Sciatic nerve (tissue), 2 donors: Measurements from ENCODE around the gene LGALS12. TPM values are rescaled to one million over a fixed set of nuclear protein-coding genes. Genes with fewer than 3 reads are reported as not detected.
"Not testable (repeated sequence)": the region's sequence is repeated elsewhere in the genome, so short reads cannot be mapped to it uniquely, and the experiment has no call there.

Experiments
- ATAC-seq: fragments of 200-7000 bp; cut with Tn5 transposase; one replicate; pipeline ENCODE4 v1.9.1; 2020; ENCODE audit warnings: mild to moderate bottlenecking, moderate library complexity
- DNase-seq: peaks from one replicate; pipeline ENCODE4 v3.0.0-alpha.2; 2020; ENCODE audit warnings: low spot score
- intact Hi-C: fragments of 100-400 bp; cut with DNase I; formaldehyde crosslinking; loops from one replicate; pipeline ENCODE4 v1.14.2; 2022
- total RNA-seq: library from RNA; stranded (reverse); fragmentation: NEBNext Ultra II Directional; extraction: Animal tissue kit (Norgen Biotek cat#: 25700); gene quantifications from one replicate; pipeline ENCODE4 v1.2.1, GENCODE V29; 2021
- donor health status: DM: no; HTN: no; CAD: no.
- donor health status: DM: no; HTN: no; CAD: no.

The LGALS12 gene
- total RNA-seq, 1 donor from 2014 or later, result 9.2 TPM

DNA sequence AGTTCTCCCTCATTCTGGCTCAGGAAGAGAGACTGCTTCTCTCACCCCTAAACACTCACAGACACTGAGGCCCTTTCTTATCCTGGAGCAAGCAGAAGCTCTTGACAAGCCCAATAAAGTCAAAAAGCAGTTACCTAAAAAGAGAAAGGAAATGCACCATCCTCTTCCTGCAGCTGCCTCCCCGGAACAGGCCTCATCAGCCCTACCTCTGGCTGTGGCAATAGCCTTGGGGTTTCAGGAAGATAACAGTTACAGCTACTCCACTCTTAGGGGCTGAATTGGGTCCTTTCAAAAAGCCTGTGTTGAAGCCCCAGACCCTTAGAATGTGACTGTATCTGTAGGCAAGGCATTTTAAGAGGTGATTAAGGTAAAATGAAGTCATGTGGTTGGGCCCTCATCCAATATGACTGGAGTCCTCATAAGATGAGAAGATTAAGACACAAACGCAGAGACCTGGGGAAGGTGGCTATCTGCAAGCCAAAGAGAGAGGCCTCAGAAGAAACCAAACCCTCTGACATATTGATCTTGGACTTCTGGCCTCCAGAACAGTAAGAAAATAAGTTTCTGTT, 3.5 kb upstream of the LGALS12 start:
- intact Hi-C loops, result no loop called here
- DNase-seq (no peak), ATAC-seq (no peak)

DNA sequence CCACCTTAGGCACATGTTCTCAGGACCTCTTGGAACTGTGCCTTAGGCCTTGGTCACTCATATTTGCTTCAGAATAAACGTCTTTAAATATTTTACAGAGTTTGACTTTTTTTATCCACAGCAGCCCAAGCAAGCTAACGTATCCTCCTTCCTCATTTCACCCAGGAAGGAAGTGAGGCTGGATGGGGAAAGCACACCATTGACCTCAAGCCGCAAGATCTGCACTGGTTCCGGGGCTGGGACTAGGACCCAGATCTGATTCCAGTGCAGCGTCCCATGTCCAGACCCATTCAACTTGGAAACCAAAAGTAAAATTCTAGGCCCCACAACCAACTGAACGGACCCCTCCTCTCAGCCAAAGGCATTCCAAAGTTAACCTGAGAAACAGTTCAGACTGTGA, 2.4 kb upstream of the LGALS12 start:
- intact Hi-C loops, result no loop called here
- DNase-seq (no peak), ATAC-seq (no peak)

DNA sequence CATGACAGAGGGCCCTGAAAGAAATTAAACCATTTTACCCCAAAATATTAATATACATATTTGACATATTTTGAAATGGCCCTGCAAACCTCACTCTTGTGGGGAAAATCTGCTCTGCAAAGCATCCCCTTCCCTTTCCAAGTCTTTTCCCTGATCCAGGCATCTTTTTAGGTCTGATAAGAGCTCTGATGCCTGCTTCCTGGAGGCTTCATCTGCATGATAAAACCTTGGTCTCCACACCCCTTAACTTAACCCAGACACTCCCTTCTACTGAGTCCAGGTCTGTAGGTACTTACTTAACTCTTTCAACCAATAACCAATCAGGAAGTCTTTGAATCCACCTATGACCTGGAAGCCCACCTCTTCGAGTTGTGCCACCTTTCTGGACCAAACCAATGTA, 1.8 kb upstream of the LGALS12 start:
- ATAC-seq (no peak), DNase-seq (no peak)
- intact Hi-C loops, result no loop called here

DNA sequence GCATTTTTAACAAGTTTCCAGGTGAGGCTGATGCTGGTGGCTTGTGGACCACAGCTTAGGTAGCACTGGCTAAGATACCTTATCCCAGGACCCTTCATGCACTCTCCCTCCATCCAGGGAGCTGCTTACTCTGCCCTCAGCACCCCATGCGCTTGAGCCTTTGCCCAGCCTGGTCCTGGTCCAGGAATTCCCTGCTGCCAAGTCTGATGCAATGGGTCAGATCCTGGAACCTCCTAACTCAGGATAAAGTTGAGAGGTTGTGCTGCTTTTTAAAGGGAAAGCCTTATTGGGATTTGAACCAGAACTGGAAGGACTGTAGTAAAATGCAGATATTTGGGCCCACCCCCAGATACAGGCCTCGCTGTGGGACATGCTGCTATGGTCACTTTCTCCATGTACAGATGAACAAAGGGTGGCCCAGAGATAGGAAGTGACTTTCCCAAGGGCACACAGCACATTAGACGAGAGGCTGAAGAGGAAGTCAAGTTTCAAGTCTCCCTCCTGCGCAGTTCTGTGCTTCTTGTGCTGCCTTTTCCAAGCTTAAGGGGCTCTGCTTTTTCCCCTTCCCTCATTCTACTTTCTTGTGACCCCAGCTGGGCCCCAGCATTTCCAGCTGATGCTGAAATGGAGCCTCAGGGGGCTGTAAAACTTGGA, 824 bp upstream of the LGALS12 start:
- ATAC-seq, result peak; percentile 64

DNA sequence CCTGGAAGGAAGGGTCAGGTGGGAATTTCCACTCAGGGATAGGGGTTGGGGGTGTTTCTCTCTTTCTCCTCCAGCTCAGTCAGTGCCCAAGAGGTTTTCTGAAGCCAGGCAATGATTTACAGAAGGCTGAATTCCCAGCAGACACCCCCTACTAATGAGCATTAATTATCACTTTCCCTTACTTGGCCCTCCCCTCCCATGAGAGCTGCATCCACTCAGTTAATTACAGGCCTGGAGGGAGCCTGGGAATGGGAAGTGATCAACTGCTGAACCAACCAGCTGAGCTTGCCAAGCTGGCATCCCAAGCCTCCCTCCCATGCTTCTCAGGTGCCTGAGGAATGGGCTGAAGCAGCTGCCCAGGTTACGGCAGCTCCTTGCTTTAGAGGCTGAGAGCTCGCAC, 992 bp downstream of the LGALS12 start:
- intact Hi-C loops, result no loop called here
- ATAC-seq (no peak), DNase-seq (no peak)

More for the DNA sequence above, 824 bp upstream of the LGALS12 start:
- intact Hi-C loops, result no loop called here
- DNase-seq, result no peak

DNA sequence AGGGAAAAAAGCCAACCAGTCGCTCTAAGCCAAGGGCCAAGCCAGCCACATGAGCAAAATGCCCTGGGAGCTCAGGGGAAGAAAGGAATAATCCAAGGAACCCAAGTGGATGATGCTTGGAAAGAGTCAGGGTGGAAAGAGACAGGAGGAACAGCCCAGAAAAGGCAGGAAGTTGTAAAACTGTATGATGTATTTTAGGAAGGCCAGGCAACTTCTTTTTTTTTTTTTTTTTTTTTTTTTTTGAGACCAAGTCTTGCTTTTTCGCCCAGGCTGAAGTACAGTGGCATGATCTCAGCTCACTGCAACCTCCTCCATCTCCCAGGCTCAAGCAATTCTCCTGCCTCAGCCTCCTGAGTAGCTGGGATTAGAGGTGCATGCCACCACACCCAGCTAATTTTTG, 1.6 kb downstream of the LGALS12 start:
- DNase-seq (no peak), ATAC-seq (no peak)
- intact Hi-C loops, result no loop called here

DNA sequence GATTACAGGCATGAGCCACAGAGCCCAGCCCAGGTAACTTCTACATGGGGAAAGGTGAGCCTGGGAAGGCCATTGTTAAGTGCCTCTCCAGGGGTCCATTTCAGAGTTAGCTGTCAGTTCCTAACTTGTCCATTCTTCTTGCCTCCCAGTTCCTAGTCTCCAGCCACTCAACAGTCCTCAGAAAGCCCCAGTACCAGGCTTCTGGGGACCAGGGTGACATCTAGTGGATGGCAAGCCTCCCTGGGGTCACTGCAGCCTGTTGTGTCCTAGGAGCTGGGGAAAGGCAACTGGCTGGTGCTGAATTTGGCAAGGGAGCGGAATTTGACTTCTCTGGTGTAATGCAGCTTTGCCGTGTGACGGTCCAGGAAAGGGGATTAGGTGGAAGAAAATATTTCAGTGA, 2.1 kb downstream of the LGALS12 start:
- DNase-seq (no peak), ATAC-seq (peak; percentile 54)

DNA sequence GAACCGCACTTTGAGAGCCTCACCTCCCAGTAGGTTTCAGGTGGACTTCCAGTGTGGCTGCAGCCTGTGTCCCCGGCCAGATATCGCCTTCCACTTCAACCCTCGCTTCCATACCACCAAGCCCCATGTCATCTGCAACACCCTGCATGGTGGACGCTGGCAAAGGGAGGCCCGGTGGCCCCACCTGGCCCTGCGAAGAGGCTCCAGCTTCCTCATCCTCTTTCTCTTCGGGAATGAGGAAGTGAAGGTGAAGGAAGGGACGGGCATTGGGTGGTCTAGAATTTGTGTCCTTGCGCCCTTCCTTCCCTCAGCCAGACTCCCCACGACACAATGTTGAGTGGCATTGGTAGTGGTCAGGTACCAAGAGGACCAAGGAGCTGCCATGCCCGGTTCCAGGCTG, 2.9 kb downstream of the LGALS12 start:
- intact Hi-C loops, result no loop called here
- DNase-seq, result no peak
- no peak for ATAC-seq

More for the DNA sequence above, 2.1 kb downstream of the LGALS12 start:
- intact Hi-C loops, result no loop called here

DNA sequence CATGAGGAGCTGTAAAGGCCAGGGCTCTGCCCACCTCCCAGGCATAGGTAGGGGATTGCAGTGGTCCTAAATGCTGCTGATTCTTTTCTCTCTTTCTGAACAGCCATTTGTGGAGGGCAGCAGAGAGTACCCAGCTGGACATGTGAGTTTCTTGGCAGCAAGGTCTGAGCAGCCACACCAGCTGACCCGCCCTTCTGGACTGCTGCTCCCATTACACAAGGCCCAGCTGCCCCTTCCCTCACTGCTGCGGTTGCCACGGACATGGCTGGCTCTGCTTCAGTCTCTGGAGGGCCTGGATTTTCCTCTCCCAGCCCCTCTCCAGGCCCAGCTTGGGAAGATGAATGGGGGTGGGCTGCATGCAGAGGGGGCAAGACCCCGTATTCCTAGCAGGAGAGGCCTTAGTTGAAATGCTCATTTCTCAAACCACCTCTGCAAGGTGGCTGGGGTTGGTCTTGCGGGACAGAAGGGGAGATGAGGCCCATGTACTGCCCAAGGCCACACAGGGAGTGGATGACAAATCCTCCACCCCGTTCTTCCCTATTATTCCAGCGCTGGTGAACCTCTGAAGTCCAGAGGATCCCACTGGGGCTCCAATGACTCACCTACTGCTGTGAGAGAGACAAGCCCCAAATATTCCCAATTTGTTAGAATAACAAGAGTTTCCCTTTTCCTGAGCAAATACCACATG, 4.6 kb downstream of the LGALS12 start:
- ATAC-seq (peak; percentile 89), DNase-seq (no peak)
- intact Hi-C loops, result no loop called here

DNA sequence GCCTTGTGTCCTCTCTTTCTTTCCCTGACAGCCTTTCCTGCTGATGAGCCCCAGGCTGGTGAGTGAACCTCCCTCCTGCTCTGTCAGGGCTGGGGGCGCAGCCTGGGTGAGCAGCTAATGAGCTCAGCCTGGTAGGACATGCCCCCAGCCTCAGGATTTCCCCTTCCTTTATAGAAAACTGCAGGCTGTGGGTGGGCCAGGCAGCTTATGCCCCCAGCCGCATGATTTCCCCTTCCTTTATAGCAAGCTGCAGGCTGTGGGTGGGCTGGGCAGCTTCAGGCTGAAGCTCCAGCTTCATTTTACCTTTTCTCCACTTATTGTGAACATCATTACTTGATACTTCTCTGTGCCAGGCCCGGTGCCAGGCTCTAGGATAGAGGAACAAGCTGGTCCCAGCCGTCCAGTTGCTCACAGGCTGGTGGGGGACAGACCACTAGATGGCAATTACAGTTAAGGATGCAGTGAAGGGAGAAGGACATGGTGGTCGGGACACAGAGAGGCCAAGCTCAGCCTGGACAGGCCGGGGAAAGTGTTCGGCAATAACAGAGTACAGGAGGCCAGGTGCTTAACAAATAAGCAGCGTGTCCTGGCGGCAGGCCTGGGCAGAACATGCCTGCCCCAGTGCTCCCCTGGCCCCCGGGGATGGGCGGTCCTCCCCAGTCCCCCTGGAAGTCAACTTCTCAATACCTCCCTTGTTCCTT, 5.3 kb downstream of the LGALS12 start:
- DNase-seq (no peak), ATAC-seq (no peak)
- intact Hi-C loops, result no loop called here

DNA sequence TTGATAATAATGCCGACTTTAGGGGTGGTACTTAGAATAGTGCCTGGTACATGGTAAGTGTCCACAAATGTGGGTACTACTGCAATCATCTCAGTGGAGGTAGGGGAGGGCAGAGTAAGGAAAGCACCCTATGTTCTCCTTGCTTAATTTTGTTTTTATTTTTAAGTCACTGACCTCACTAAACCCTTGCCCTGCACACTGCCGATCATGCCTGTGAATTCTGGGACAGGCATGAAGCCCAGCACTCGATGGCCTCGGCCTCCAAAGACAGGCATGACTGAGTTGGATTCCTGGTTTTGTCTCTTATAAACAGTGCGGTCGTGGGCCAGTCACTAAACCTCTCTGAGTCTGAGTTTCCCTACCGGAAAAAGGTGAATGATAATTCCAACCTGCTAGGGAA, 6.9 kb downstream of the LGALS12 start:
- intact Hi-C loops, result no loop called here
- DNase-seq, result no peak

DNA sequence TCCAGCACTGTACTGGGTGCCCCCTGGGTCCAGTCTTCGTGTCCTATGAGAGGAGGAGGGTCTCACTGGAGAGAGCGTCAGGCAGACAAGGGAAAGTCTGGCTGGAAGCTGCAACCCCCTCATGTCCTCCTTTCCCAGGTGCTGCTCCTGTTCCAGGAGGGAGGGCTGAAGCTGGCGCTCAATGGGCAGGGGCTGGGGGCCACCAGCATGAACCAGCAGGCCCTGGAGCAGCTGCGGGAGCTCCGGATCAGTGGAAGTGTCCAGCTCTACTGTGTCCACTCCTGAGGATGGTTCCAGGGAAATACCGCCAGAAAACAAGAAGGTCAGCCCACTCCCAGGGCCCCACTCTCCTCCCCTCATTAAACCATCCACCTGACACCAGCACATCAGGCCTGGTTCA, 10.2 kb downstream of the LGALS12 start:
- ATAC-seq (no peak), DNase-seq (no peak)
- intact Hi-C loops, result no loop called here

More for the DNA sequence above, 6.9 kb downstream of the LGALS12 start:
- ATAC-seq, result no peak

DNA sequence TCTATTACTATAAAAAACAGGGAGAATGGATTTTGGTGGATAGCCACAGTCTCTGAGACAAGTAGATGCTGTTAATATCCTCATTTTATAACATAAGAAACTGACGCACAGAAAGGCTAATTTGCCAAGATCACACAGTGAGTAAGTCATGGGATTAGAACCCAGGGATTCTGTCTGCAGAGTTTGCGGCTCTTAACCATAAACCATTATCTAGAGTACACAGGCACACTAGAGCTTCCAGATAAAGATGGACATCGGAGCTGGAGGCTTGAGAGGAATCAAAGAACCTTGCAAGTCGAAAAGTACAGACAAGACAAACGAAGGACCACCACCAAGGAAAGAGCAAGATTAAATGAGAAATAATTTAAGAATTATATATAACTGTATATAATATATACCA, 11.3 kb downstream of the LGALS12 start:
- intact Hi-C loops, result no loop called here
- no peak for ATAC-seq
- no peak for DNase-seq

DNA sequence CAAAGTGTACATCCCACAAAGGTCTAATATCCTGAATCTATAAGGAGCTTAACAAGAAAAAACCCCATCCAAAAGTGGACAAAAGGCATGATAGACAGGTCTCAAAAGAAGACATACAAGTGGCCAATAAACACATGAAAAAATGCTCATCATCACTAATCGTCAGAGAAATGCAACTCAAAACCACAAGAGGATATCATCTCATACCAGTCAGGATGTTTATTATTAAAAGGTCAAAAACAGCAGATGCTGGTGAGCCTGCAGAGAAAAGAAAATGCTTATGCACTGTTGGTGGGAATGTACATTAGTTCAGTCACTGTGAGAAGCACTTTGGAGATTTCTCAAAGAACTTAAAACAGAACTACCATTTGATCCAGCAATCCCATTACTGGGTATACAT, 12.7 kb downstream of the LGALS12 start:
- ATAC-seq (no peak), DNase-seq (no peak)
- intact Hi-C loops, result no loop called here

DNA sequence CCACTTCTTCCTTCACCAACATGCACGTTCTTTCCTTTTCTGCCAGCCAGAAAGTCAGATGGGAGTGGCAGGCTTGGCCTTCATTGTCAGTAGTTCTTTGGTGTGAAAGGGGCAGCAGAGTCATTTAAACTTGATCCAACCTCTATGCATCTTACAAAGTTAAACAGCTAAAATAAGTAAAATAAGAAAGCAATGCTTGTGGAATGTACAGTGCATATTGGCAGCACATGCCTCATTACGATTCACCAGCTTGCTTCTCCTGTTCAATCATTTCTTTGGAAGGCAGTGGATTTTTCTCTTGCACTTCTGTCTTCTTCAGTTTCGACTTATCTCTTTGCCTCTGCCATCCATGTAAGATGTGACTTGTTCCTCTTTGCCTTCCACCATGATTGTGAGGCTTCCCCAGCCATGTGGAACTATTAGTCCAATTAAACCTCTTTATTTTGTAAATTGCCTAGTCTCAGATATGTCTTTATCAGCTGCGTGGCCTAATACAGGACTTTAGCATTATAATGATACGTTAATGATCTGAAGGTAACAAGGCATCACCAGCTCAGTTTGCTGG, 14.8 kb downstream of the LGALS12 start:
- intact Hi-C loops, result no loop called here
- DNase-seq (no peak), ATAC-seq (no peak)

DNA sequence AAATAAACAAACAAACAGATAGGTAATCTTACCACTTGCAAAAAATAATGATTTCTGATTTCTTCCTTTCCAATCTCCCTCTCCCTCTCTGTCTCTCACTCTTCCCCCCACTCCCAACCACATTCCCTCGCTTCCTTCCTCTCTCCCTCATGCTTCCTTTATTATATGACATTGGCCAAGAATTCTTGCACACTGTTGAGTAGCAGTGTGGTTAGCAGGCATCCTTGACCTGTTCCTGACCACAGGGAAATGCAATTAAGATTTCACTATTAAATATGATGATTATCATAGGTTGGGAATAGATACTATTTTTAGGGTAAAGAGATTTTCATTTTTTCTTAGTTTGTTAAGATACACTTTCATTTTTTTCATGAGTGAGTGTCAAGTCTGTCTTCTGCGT, 16.0 kb downstream of the LGALS12 start:
- ATAC-seq (no peak), DNase-seq (no peak)
- intact Hi-C loops, result no loop called here

DNA sequence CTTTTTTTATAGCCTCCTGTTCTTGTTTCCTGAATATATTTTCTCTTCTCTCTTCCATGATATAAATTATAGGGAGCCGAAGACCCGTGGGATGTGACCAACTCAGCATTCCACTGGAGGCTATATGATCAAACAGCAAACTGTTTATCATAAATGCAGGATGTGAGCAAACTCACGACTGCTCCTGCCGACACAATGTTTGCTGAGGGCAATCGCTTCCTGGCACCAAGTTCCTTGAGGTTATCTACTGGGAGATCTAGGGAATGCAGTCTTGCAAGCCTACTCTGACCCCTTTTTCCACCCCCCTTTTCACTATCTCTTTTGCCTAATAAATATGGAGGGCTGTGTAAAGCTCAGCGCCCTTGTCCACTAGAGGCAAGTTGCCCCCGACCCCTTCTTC, 17.3 kb downstream of the LGALS12 start:
- intact Hi-C loops, result no loop called here
- ATAC-seq, result no peak

DNA sequence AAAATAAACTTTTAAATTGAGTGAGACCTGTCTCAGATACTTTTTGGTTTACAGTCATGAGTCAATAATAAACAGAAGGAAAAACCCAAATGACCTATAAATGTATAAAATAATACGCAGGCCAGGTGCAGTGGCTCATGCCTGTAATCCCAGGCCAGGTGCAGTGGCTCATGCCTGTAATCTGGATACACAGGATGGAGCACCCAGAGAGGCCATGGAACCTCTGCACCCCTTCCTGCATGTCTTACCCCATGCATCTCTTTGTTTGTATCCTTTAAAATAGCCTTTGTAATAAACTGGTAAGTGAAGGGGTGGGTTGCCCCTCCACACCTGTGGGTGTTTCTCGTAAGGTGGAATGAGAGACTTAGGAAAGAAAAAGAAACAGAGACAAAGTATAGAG, 21.8 kb downstream of the LGALS12 start:
- no peak for ATAC-seq
- no peak for DNase-seq
- intact Hi-C loops, result no loop called here

More for the DNA sequence above, 17.3 kb downstream of the LGALS12 start:
- DNase-seq, result no peak

DNA sequence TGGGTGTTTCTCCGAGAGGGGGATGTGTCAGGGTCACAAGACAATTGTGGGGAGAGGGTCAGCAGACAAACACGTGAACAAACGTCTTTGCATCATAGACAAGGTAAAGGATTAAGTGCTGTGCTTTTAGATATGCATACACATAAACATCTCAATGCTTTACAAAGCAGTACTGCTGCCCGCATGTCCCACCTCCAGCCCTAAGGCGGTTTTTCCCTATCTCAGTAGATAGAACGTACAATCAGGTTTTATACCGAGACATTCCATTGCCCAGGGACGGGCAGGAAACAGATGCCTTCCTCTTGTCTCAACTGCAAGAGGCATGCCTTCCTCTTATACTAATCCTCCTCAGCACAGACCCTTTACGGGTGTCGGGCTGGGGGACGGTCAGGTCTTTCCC, 22.3 kb downstream of the LGALS12 start:
- DNase-seq, intact Hi-C loops, ATAC-seq: not testable (repeated sequence)
